GM19452 (cell line): Measurements from ENCODE around the gene PIEZO2.

Source experiments
- ATAC-seq: cut with Tn5 transposase; IDR thresholded peaks from one replicate; pipeline ENCODE4 v1.9.1; 2021; ENCODE audit not compliant: unreplicated experiment

The PIEZO2 gene

GRCh38 chr18:11034884-11035283 is 114.5 kb downstream of the PIEZO2 start:
- no peak for ATAC-seq

- no peak for ATAC-seq
Observed at GRCh38 chr18:11033503-11033902, 115.9 kb downstream of the PIEZO2 start.

- no peak for ATAC-seq
Observed at GRCh38 chr18:11031966-11032365, 117.4 kb downstream of the PIEZO2 start.

GRCh38 chr18:11029021-11029420 is 120.3 kb downstream of the PIEZO2 start:
- no peak for ATAC-seq

GRCh38 chr18:11027862-11028261 is 121.5 kb downstream of the PIEZO2 start:
- no peak for ATAC-seq

- no peak for ATAC-seq
Observed at GRCh38 chr18:11025671-11026070, 123.7 kb downstream of the PIEZO2 start.

GRCh38 chr18:11024928-11025669 is 124.3 kb downstream of the PIEZO2 start:
- no peak for ATAC-seq

- ATAC-seq = no peak
Observed at GRCh38 chr18:11021477-11021876, 127.9 kb downstream of the PIEZO2 start.

- ATAC-seq = no peak
Observed at GRCh38 chr18:11020877-11021414, 128.4 kb downstream of the PIEZO2 start.

- ATAC-seq = no peak
Observed at GRCh38 chr18:11020161-11020853, 129.1 kb downstream of the PIEZO2 start.

GRCh38 chr18:11019295-11020105 is 129.9 kb downstream of the PIEZO2 start:
- ATAC-seq = no peak

- no peak for ATAC-seq
Observed at GRCh38 chr18:11009869-11010268, 139.5 kb downstream of the PIEZO2 start.

GRCh38 chr18:11009147-11009546 is 140.2 kb downstream of the PIEZO2 start:
- no peak for ATAC-seq

- no peak for ATAC-seq
Observed at GRCh38 chr18:11008505-11008904, 140.9 kb downstream of the PIEZO2 start.

GRCh38 chr18:11005528-11005927 is 143.8 kb downstream of the PIEZO2 start:
- ATAC-seq = no peak

- no peak for ATAC-seq
Observed at GRCh38 chr18:11004951-11005350, 144.4 kb downstream of the PIEZO2 start.

GRCh38 chr18:11004294-11004693 is 145.1 kb downstream of the PIEZO2 start:
- ATAC-seq = no peak

GRCh38 chr18:11002796-11003195 is 146.6 kb downstream of the PIEZO2 start:
- ATAC-seq = no peak

GRCh38 chr18:11002277-11002676 is 147.1 kb downstream of the PIEZO2 start:
- ATAC-seq = no peak

GRCh38 chr18:11000071-11000470 is 149.3 kb downstream of the PIEZO2 start:
- no peak for ATAC-seq

GRCh38 chr18:10997885-10998284 is 151.5 kb downstream of the PIEZO2 start:
- no peak for ATAC-seq
